HepG2 (cell line): ENCODE data around the gene TOP2A. TPM values are rescaled to one million over a fixed set of nuclear protein-coding genes. Genes with fewer than 3 reads are reported as not detected.
A peak's percentile ranks its signal among the peaks of the same experiment; 100 is the strongest.

ENCODE experiments used
- CREM ChIP-seq, 2 experiments: sonication (generic) in 1 of 2; formaldehyde crosslinking in 1 of 2; IDR thresholded peaks; 2 replicates each; pipeline versions ENCODE4 v1.4.0 to v1.6.1; 2016 to 2020; ENCODE audit warnings: antibody characterized with exemption in 1 of 2, mild to moderate bottlenecking in 1 of 2, missing genetic modification reagents in 1 of 2
- HOXA7 ChIP-seq: sonication (generic); formaldehyde crosslinking; IDR thresholded peaks from 2 replicates; pipeline ENCODE4 v1.8.1; 2022; ENCODE audit warnings: mild to moderate bottlenecking, missing genetic modification reagents, moderate library complexity
- NFRKB ChIP-seq: fragments of 450-650 bp; IDR thresholded peaks from 2 replicates; pipeline ENCODE4 v1.6.1; 2017
- NRL ChIP-seq: sonication (generic); formaldehyde crosslinking; IDR thresholded peaks from 2 replicates; pipeline ENCODE4 v1.5.0; 2020; ENCODE audit warnings: missing genetic modification reagents, mild to moderate bottlenecking, moderate library complexity, borderline replicate concordance
- SNAPC2 ChIP-seq: sonication (generic); formaldehyde crosslinking; IDR thresholded peaks from 2 replicates; pipeline ENCODE4 v1.8.1; 2022; ENCODE audit warnings: mild to moderate bottlenecking, missing genetic modification reagents
- ZNF430 ChIP-seq: sonication (generic); formaldehyde crosslinking; IDR thresholded peaks from 2 replicates; pipeline ENCODE4 v1.9.0; 2021; ENCODE audit warnings: mild to moderate bottlenecking, missing genetic modification reagents
- ZNF510 ChIP-seq: sonication (generic); formaldehyde crosslinking; IDR thresholded peaks from 2 replicates; pipeline ENCODE4 v1.4.0; 2020; ENCODE audit warnings: low read depth, mild to moderate bottlenecking, missing genetic modification reagents
- ZNF550 ChIP-seq: sonication (generic); formaldehyde crosslinking; IDR thresholded peaks from 2 replicates; pipeline ENCODE4 v1.4.0; 2020; ENCODE audit warnings: mild to moderate bottlenecking, missing genetic modification reagents, borderline replicate concordance
- ZNF792 ChIP-seq: IDR thresholded peaks from 2 replicates; pipeline ENCODE4 v1.6.1; 2016
- ZNF83 ChIP-seq: sonication (generic); formaldehyde crosslinking; IDR thresholded peaks from 2 replicates; pipeline ENCODE4 v1.4.0; 2020; ENCODE audit warnings: missing genetic modification reagents, mild to moderate bottlenecking, borderline replicate concordance
- polyA plus RNA-seq, 8 experiments: library from polyadenylated mRNA; depleted of rRNA in 3 of 8; stranded (reverse) in 7 of 8; unstranded in 1 of 8; fragments of >200 nt; fragmentation: Illumina TruSeq in 4 of 8; extraction: Trizol in 4 of 8; gene quantifications; 2 replicates each; pipeline versions ENCODE4 v1.2.1 to v1.2.3, GENCODE V29; 2011 to 2016; ENCODE audit warnings: low read depth in 4 of 8, missing spikeins in 1 of 8, mixed read lengths in 1 of 8; ENCODE audit not compliant: insufficient read depth in 1 of 8
- total RNA-seq, 5 experiments: library from RNA; depleted of rRNA; stranded (reverse); fragments of >200 nt; fragmentation: Illumina TruSeq; extraction: Trizol; gene quantifications; 2 replicates each; pipeline ENCODE4 v1.2.3, GENCODE V29; 2016; ENCODE audit warnings: low read depth in 1 of 5
- TF ChIP-seq, protein P1 (sequence below): sonication (generic); formaldehyde crosslinking; IDR thresholded peaks from 2 replicates; pipeline ENCODE4 v1.4.0; 2020; ENCODE audit warnings: missing genetic modification reagents
- TF ChIP-seq, protein P2 (sequence below): sonication (generic); formaldehyde crosslinking; conservative IDR thresholded peaks from 2 replicates; pipeline ENCODE4 v1.4.0; 2020; ENCODE audit warnings: missing genetic modification reagents
- TF ChIP-seq, protein P3 (sequence below): sonication (generic); formaldehyde crosslinking; conservative IDR thresholded peaks from 2 replicates; pipeline ENCODE4 v1.4.0; 2020; ENCODE audit warnings: missing genetic modification reagents
- TF ChIP-seq, protein P4 (sequence below): IDR thresholded peaks from 2 replicates; pipeline ENCODE4 v1.6.1; 2016; ENCODE audit warnings: low read depth

The TOP2A gene
- total and polyA plus RNA-seq, 2 of the 13 experiments (the other 11 are each of a cell fraction or from before 2014, with no cell fraction given): 108 to 327 TPM

DNA sequence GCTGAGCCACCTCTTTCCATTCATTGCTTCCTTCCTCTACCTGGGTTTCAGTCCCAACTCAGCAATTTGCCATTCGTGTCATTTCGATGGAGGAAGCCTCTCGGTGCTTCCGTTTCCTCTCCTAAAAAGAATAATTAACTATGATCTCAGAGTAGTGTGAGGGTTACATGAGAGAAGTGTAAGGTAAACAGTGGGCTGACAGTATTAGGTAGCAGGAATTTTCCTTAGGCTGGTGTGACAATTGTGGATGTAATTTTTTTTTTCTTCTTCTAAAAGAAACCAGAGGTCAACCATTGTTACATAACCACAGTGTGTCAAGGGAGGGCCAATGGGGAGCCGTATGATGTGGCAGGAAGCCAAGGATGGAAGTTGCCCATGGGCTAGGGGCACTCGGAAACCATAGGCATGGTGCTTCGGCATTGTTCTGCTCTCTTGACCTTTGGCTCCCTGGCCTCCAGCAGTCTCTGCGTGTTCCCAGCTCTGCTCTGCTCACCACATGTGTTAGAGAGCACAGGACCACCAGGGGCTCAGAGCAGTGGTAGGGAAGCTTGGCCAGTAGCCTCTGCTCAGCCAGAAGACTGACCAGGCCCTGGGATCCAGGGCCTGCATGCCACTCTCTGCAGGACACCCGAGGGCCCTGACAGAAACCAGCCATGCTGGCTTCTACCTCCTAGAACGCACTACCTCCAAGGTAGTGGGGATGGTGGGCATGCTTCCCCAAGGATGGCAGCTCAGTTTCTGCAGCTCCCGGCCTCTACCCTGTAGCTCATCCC lies 2.0 kb upstream of the TOP2A start (continued):
- TF ChIP-seq ZNF550 (no peak), ZNF792 (CRISPR knock-in tag) (peak; percentile 67; the same call in 1 of the 2 replicates), ZNF83 (CRISPR knock-in tag) (0 out of 2 replicates have a peak, but pooled peaks have one; percentile 36), SNAPC2 (CRISPR knock-in tag) (peak; percentile 78), ZNF430 (CRISPR knock-in tag) (0 out of 2 replicates have a peak, but pooled peaks have one; percentile 46), HOXA7 (no peak), NRL (peak; percentile 88), CREM (IDR thresholded peaks at IDR 0.05) (peak; percentile 78), CREM (CRISPR knock-in tag; IDR thresholded peaks at IDR 0.05) (no peak), ZNF510 (CRISPR knock-in tag) (peak; percentile 39; the same call in 1 of the 2 replicates), NFRKB (no peak)
- TF ChIP-seq, protein P1, sequence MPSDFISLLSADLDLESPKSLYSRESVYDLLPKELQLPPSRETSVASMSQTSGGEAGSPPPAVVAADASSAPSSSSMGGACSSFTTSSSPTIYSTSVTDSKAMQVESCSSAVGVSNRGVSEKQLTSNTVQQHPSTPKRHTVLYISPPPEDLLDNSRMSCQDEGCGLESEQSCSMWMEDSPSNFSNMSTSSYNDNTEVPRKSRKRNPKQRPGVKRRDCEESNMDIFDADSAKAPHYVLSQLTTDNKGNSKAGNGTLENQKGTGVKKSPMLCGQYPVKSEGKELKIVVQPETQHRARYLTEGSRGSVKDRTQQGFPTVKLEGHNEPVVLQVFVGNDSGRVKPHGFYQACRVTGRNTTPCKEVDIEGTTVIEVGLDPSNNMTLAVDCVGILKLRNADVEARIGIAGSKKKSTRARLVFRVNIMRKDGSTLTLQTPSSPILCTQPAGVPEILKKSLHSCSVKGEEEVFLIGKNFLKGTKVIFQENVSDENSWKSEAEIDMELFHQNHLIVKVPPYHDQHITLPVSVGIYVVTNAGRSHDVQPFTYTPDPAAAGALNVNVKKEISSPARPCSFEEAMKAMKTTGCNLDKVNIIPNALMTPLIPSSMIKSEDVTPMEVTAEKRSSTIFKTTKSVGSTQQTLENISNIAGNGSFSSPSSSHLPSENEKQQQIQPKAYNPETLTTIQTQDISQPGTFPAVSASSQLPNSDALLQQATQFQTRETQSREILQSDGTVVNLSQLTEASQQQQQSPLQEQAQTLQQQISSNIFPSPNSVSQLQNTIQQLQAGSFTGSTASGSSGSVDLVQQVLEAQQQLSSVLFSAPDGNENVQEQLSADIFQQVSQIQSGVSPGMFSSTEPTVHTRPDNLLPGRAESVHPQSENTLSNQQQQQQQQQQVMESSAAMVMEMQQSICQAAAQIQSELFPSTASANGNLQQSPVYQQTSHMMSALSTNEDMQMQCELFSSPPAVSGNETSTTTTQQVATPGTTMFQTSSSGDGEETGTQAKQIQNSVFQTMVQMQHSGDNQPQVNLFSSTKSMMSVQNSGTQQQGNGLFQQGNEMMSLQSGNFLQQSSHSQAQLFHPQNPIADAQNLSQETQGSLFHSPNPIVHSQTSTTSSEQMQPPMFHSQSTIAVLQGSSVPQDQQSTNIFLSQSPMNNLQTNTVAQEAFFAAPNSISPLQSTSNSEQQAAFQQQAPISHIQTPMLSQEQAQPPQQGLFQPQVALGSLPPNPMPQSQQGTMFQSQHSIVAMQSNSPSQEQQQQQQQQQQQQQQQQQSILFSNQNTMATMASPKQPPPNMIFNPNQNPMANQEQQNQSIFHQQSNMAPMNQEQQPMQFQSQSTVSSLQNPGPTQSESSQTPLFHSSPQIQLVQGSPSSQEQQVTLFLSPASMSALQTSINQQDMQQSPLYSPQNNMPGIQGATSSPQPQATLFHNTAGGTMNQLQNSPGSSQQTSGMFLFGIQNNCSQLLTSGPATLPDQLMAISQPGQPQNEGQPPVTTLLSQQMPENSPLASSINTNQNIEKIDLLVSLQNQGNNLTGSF (CRISPR knock-in tag): no peak; the same call in 1 of the 2 replicates
- TF ChIP-seq, protein P2, sequence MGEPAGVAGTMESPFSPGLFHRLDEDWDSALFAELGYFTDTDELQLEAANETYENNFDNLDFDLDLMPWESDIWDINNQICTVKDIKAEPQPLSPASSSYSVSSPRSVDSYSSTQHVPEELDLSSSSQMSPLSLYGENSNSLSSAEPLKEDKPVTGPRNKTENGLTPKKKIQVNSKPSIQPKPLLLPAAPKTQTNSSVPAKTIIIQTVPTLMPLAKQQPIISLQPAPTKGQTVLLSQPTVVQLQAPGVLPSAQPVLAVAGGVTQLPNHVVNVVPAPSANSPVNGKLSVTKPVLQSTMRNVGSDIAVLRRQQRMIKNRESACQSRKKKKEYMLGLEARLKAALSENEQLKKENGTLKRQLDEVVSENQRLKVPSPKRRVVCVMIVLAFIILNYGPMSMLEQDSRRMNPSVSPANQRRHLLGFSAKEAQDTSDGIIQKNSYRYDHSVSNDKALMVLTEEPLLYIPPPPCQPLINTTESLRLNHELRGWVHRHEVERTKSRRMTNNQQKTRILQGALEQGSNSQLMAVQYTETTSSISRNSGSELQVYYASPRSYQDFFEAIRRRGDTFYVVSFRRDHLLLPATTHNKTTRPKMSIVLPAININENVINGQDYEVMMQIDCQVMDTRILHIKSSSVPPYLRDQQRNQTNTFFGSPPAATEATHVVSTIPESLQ (CRISPR knock-in tag): no peak
- TF ChIP-seq, protein P3, sequence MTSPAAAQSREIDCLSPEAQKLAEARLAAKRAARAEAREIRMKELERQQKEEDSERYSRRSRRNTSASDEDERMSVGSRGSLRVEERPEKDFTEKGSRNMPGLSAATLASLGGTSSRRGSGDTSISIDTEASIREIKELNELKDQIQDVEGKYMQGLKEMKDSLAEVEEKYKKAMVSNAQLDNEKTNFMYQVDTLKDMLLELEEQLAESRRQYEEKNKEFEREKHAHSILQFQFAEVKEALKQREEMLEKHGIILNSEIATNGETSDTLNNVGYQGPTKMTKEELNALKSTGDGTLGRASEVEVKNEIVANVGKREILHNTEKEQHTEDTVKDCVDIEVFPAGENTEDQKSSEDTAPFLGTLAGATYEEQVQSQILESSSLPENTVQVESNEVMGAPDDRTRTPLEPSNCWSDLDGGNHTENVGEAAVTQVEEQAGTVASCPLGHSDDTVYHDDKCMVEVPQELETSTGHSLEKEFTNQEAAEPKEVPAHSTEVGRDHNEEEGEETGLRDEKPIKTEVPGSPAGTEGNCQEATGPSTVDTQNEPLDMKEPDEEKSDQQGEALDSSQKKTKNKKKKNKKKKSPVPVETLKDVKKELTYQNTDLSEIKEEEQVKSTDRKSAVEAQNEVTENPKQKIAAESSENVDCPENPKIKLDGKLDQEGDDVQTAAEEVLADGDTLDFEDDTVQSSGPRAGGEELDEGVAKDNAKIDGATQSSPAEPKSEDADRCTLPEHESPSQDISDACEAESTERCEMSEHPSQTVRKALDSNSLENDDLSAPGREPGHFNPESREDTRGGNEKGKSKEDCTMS (CRISPR knock-in tag): no peak
- TF ChIP-seq, protein P4, sequence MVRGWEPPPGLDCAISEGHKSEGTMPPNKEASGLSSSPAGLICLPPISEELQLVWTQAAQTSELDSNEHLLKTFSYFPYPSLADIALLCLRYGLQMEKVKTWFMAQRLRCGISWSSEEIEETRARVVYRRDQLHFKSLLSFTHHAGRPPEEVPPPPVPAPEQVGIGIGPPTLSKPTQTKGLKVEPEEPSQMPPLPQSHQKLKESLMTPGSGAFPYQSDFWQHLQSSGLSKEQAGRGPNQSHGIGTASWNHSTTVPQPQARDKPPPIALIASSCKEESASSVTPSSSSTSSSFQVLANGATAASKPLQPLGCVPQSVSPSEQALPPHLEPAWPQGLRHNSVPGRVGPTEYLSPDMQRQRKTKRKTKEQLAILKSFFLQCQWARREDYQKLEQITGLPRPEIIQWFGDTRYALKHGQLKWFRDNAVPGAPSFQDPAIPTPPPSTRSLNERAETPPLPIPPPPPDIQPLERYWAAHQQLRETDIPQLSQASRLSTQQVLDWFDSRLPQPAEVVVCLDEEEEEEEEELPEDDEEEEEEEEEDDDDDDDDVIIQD (CRISPR knock-in tag): peak; percentile 72
